ENCODE measurements around the gene KLHL22. TPM values are rescaled to one million over a fixed set of nuclear protein-coding genes. Genes with fewer than 3 reads are reported as not detected.
"Not testable (repeated sequence)": the region's sequence is repeated elsewhere in the genome, so short reads cannot be mapped to it uniquely, and the experiment has no call there.

Gene KLHL22
- total RNA-seq, 1 experiment from 2014 or later = 30.4 TPM

GRCh38 chr22:20478059-20478458, 17.5 kb downstream of the KLHL22 start:
- in situ Hi-C loops (cut with HindIII; ENCODE audit: low sequenced_read_pairs); DNase-seq (ENCODE audit: low spot score): not testable (repeated sequence)

- DNase-seq (ENCODE audit: low spot score); in situ Hi-C loops (cut with HindIII; ENCODE audit: low sequenced_read_pairs): not testable (repeated sequence)
Measured at GRCh38 chr22:20475569-20475968, 20.0 kb downstream of the KLHL22 start.

DNA sequence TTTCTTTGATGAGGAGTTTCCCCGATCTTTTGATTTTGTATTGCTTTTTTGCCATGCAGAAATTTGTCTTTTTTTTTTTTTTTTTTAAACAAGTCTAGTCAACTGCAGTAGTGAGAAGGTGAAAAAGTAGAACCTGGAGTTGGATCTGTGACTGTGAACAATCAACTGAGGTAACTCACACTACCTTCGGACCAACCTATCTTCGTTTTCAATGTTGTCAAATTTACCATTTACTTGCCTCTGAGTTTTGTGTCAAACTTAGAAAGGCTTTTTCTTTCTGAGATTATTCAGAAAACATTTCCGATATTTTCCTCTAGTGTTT, 20.5 kb downstream of the KLHL22 start:
- no peak for DNase-seq (ENCODE audit: low spot score)
- in situ Hi-C loops (cut with HindIII; ENCODE audit: low sequenced_read_pairs) = no loop called here

DNA sequence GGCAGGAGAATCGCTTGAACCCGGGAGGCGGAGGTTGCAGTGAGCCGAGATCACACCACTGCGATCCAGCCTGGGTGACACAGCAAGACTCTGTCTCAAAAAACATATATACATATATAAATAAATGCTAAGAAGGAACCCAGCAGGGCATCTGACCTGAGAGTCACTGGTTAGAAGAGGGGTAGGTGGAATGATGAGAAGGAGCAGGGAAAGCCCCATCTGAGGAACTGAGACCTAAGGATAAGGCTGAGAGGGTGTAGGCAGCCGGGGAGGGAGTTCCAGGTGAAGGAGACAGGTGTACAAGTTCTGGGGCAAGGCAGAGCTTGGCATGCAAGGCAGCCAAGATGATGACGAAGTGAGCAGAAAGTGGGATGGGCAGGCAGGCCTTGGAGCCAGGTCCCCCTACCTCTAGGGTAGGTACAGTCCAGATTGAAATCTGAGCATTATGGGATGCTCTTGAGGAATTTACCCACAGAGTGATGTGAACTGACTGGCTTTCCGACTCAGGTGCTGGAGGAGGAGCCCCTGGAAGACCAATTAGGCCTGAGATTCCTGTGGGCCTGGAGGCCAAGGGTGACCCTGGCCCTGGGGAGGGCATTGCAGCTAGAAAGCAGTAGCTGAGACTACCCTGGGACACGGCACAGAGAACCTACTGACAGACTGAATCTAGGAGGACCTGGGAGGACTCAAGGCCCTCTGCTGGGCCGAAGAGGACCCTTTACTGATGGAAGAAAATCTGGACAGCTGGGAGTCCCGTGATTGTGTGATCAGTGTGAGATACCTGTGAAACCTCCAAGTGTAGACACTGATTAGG, 22.8 kb downstream of the KLHL22 start:
- in situ Hi-C loops (cut with HindIII; ENCODE audit: low sequenced_read_pairs) = no loop called here
- DNase-seq (ENCODE audit: low spot score) = no peak

DNA sequence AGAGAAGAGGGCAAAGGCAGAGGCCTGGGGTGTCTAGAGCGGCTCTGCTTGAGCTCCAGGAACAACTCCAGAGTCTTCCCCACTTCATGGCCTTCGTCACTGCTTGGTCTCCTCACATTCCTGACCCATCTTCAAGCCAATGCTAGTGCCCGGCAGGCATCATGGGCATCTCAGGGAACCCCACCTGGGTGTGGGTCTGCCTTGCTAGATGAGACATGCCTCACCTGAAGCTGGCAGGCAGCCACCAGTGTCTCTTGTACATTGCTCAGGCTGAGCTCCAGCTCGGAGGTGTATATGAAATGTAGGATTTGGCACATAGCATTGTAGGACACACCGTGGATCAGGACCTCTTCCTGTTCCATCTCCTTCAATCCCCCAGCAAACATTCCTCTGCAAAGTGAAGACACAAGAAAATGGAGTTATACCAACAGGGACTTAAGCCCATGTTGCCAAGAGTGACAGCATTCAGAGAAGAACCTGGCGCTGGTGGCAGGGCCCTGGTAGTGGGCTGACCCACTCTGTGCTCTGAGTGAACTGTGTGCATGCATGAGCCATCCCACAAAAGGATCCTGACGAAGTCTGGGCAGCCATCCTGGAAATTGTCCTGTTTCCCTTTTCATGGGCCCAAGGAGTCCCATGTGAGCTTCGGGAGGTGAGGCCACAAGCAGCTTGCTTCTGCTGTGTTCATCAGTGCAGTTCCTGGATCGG, 24.3 kb downstream of the KLHL22 start:
- in situ Hi-C loops (cut with HindIII; ENCODE audit: low sequenced_read_pairs) = no loop called here
- DNase-seq (ENCODE audit: low spot score) = no peak

- DNase-seq (ENCODE audit: low spot score); in situ Hi-C loops (cut with HindIII; ENCODE audit: low sequenced_read_pairs): not testable (repeated sequence)
Measured at GRCh38 chr22:20470525-20470924, 25.1 kb downstream of the KLHL22 start.

DNA sequence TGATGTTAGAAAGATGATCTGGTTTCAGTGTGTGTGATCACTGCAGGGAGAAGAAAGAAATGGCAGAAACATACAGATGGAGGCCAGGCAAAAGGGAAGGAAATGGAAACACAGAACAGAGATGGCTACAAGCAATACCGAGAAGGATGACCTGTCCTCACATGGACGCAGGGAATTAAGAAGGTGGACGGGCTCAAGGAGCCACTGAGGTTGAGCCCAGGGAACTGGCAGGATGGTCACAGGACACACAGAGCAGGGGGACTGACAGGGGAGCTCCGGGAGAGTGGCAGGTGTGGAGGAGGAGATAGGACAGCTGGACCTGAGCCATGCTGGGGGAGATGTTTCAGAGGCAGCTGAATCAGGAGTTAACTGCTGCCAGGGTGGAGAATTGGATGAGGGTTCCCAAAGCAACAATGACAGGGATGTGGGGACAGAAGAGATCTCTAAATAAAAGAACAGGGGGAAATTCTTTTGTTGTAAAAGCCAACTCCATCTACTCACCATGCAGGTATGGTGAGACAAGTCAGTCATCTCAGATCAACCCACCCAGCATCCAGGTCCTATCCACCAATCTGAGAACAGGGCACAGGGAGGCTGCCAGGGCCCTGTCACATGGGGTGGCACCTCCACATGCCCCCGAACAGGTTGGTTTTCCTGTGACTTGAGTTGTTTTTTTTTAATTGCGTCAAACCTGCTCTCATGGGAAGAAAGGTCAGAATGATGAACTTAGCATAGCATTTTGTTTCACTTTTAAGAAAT, 26.3 kb downstream of the KLHL22 start:
- no peak for DNase-seq (ENCODE audit: low spot score)
- in situ Hi-C loops (cut with HindIII; ENCODE audit: low sequenced_read_pairs) = no loop called here

DNA sequence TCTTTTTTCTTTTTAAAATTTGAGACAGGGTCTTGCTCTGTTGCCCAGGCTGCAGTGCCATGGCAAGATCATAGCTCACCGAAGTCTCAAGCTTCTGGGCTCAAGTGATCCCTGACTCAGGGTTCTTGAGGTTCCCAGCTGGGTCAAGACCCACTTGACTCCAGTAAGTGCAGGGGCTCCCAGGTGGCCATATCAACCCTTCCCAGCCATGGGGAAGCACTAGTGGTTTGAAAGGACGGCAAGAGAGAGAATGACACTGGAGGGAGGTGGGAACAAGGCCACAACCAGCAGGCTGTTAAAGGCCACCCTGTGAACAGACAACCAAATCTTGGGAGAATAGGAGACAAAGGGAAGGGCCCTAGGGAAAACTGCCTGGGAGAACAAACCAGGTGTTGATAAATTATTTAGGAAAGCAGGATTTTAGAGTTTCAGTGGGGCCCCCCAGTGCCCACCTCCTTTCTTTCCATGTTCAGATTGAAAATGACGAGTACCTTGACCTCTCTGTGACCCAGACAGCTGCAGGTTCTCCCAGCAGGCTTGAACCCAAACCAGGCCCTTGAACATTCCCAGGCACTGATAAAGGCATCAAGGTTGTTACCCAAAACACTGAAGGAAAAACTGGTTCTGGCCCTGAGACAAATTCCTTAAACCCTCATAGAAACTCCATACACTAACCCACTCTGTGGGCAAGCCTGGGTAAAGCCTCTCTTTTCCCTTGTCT, 28.8 kb downstream of the KLHL22 start:
- no peak for DNase-seq (ENCODE audit: low spot score)
- in situ Hi-C loops (cut with HindIII; ENCODE audit: low sequenced_read_pairs) = no loop called here

- DNase-seq (ENCODE audit: low spot score) = no peak
- in situ Hi-C loops (cut with HindIII; ENCODE audit: low sequenced_read_pairs) = no loop called here
Measured at GRCh38 chr22:20465759-20466077, 29.9 kb downstream of the KLHL22 start.

DNA sequence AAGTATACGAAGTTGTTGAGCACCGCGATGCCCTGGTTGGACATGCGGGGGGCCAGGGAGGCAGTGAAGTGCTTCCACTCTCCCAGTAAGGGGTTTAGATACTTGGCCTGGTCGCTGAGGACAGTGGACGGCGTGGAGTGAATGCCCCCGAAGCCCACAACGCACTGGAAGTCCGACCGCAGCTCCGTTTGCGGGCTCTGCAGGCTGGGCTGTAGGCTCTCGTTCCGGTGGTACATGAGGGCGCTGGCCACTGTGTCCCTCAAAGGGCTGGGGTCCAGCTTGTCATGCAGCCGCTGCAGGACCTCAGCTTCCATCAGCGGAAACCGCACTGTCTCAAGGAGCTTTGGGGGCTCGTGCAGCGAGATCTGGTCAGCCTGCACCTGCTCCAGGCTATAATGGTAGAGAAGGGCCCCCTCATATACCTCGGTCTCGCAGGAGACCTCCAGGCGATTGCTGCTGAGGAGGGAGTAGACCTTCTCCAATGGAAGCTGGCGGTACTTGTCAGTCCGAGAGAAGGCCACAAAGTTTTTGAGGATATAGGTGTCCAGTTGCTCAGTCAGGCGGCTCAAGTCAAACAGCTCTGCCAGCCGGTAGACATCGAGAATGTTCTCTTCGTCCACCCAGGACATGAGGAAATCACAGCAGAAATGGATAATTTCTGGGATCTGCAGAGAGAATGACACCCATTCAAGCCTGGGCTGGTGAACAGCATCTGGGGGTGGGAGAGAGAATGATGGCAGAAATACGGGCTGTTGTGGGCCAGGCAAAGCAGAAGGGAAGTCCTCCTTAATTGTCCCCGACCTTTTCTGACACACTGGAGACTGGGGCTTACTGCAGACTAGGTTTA, 30.5 kb downstream of the KLHL22 start:
- no peak for DNase-seq (ENCODE audit: low spot score)
- in situ Hi-C loops (cut with HindIII; ENCODE audit: low sequenced_read_pairs) = no loop called here

GRCh38 chr22:20464096-20464614, 31.4 kb downstream of the KLHL22 start:
- DNase-seq (ENCODE audit: low spot score) = no peak
- in situ Hi-C loops (cut with HindIII; ENCODE audit: low sequenced_read_pairs) = no loop called here

GRCh38 chr22:20463324-20464095, 32.1 kb downstream of the KLHL22 start:
- DNase-seq (ENCODE audit: low spot score) = no peak
- in situ Hi-C loops (cut with HindIII; ENCODE audit: low sequenced_read_pairs) = no loop called here

DNA sequence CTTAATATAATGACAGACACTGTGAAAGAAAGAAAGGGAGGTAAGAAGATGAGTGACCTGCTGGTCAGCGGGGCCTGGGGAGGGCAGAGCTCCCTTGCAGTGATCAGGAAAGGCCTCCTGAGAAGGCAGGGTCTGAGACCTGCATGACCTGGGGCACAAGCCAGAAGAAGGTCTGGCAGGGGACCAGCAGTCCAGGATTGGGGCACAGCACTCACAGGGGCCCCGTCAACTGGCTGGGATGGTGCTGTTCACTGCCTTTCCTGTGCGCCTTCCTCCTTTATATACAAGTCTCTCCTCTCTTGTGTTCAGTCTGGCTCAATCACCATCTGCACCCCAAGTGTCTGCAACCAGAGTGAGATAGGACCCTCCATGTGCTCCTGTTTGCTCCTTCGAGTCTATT, 35.7 kb downstream of the KLHL22 start:
- in situ Hi-C loops (cut with HindIII; ENCODE audit: low sequenced_read_pairs) = no loop called here
- no peak for DNase-seq (ENCODE audit: low spot score)

DNA sequence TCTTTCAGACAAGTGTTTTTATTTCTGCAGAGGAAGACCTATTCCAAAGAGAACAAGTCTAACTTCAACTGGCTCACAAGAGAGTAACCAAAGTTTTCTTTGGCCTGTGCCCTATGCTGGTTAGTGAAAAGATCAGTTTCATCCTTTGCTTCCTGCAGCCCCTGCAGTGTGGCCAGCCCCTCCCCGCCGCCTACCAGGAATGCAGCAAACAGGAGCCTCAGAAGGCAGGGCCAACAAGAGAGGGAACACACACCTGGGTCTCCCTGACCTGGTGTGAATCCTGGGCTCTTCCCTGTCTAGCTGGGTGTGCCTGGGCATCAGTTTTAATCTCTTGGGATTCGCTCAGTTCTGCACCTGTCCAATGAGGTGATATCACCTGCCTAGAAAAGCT, 36.4 kb downstream of the KLHL22 start:
- in situ Hi-C loops (cut with HindIII; ENCODE audit: low sequenced_read_pairs) = no loop called here

DNA sequence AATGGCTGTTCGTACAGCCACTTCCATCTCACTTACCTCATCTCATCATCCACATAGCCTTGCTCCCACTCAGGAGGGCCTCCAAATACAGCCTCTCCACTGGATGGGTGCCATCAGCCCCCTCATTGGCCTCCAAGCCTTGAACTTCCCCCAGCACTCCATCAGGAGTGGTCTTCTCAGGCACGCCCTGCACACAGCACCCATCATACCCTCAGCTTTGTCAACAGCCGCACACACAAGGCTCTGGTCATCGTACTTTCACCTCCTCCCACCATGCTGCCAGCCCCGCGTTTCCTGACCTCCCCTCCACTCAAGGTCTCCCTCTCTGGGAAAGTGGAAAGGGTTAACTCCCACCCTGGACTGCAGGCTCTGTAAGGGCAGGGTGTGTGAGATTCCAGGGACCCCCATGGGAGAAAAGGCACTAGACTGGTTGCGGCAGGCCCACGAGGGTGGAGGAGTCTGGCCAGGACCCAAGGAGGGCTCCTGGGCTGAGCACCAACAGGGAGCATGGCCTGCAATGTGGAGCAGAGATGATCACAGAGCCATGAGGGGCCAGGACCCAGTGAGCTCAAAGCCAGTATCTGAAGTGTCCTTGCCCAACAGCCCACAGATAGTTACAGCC, 37.0 kb downstream of the KLHL22 start:
- in situ Hi-C loops (cut with HindIII; ENCODE audit: low sequenced_read_pairs) = no loop called here
- no peak for DNase-seq (ENCODE audit: low spot score)

More for the DNA sequence above, 36.4 kb downstream of the KLHL22 start:
- DNase-seq (ENCODE audit: low spot score) = no peak

DNA sequence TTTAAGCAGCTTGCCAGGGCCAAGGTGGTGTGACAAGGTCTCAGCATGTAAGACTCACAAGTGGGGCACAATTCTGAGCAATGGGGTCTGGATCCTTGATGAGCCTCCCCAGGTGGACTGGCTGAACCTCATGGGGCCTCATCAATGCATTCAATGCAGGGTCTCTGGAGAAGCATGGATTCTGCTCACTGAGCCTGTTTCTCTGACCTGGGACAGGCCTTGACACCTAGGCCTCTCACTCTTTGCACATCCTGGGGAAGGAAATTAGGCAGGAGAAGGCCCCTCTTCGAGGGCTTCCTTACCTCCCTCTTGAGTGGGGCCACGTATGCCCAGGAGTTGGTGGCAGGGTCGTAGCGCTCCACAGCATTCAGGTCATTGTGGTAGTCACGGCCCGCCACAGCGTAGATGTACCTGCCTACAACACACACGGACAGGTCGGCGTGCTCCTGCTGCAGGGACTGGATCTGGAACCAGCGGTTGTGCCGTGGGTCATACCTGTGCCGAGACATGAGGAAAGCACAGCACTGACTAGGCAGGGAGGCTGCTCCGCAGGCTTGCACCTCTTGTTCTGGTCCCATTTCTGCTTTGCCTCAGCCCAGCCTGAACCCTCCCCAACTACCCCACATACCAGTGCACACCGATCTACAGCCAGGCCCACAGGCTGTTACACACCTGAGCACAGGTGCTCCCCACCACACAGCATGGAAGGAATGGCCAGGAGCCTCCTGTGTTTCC, 37.9 kb downstream of the KLHL22 start:
- no peak for DNase-seq (ENCODE audit: low spot score)
- in situ Hi-C loops (cut with HindIII; ENCODE audit: low sequenced_read_pairs) = no loop called here

DNA sequence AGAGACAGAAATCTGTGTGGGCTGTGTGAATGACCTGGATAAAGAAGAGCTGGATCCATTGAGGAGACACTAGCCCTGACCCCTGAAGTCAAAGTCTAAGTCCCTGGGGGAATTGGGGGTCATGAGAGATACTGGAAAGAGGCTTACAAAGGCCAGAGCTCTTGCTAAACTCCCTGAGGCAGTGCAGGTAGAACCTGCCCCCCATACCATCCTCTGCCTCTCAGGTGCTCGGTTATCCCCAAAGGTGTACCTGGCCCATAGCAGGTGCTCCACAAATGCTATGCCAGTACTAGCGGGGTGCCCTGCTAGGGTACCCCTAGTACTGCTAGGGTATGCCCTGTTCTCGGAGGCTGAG, 38.9 kb downstream of the KLHL22 start:
- in situ Hi-C loops (cut with HindIII; ENCODE audit: low sequenced_read_pairs) = no loop called here
- no peak for DNase-seq (ENCODE audit: low spot score)
